ENCODE results near the gene AKT2.

GRCh38 chr19:40210889-40211288, 74.3 kb downstream of the AKT2 start:
- TF ChIP-seq CTCF (IDR thresholded peaks at IDR 0.05; ENCODE audit: poor library complexity, severe bottlenecking) (no peak), EZH2 (IDR thresholded peaks at IDR 0.05; ENCODE audit: borderline replicate concordance, insufficient read depth, low read length, poor library complexity, severe bottlenecking) (no peak), RAD21 (conservative IDR thresholded peaks at IDR 0.05) (no peak), POLR2AphosphoS5 (IDR thresholded peaks at IDR 0.05) (no peak), REST (IDR thresholded peaks at IDR 0.05; ENCODE audit: borderline replicate concordance) (no peak), TAF1 (IDR thresholded peaks at IDR 0.05; ENCODE audit: low read depth) (no peak), EP300 (conservative IDR thresholded peaks at IDR 0.05; ENCODE audit: poor library complexity, severe bottlenecking) (no peak), SMC3 (conservative IDR thresholded peaks at IDR 0.05; ENCODE audit: poor library complexity) (no peak), MXI1 (conservative IDR thresholded peaks at IDR 0.05; ENCODE audit: poor library complexity, severe bottlenecking) (no peak)

Measured in neural cell (in vitro differentiated cells).